ENCODE results near the gene PLEKHS1.

Gene PLEKHS1

GRCh38 chr10:113720386-113720785 is 31.1 kb upstream of the PLEKHS1 start:
- H3K27me3 Mint-ChIP-seq = peaks cover 11% of the 10 kb centered on the region
- H3K27ac Mint-ChIP-seq = no peak overlapping the region
- peaks cover 14% of the 10 kb centered on the region for H3K4me1 Mint-ChIP-seq (ENCODE audit: low read depth)
- H3K9me3 Mint-ChIP-seq = no peaks in the 10 kb centered on the region
- peaks cover 68% of the 10 kb centered on the region for H3K36me3 Mint-ChIP-seq (ENCODE audit: low read depth)
- intact Hi-C loops (cut with micrococcal nuclease) = no loop called here
- H3K4me3 Mint-ChIP-seq = no peak overlapping the region

- peaks cover 30% of the 10 kb centered on the region for H3K36me3 Mint-ChIP-seq (ENCODE audit: low read depth)
- H3K4me1 Mint-ChIP-seq (ENCODE audit: low read depth) = no peaks in the 10 kb centered on the region
- no peaks in the 10 kb centered on the region for H3K9me3 Mint-ChIP-seq
- H3K27ac Mint-ChIP-seq = no peak overlapping the region
- intact Hi-C loops (cut with micrococcal nuclease) = no loop called here
- H3K27me3 Mint-ChIP-seq = no peaks in the 10 kb centered on the region
- H3K4me3 Mint-ChIP-seq = no peak overlapping the region
Observed at GRCh38 chr10:113732160-113732881, 19.2 kb upstream of the PLEKHS1 start.

GRCh38 chr10:113732966-113733365 is 18.5 kb upstream of the PLEKHS1 start:
- Mint-ChIP-seq H3K36me3 (ENCODE audit: low read depth) (peaks cover 24% of the 10 kb centered on the region), H3K4me1 (ENCODE audit: low read depth) (no peaks in the 10 kb centered on the region), H3K4me3 (no peak overlapping the region), H3K27me3 (no peaks in the 10 kb centered on the region), H3K9me3 (no peaks in the 10 kb centered on the region), H3K27ac (no peak overlapping the region)
- intact Hi-C loops (cut with micrococcal nuclease) = no loop called here

GRCh38 chr10:113733635-113734034 is 17.8 kb upstream of the PLEKHS1 start:
- intact Hi-C loops (cut with micrococcal nuclease) = no loop called here
- H3K9me3 Mint-ChIP-seq = no peaks in the 10 kb centered on the region
- H3K36me3 Mint-ChIP-seq (ENCODE audit: low read depth) = peaks cover 17% of the 10 kb centered on the region
- H3K4me3 Mint-ChIP-seq = no peak overlapping the region
- H3K27ac Mint-ChIP-seq = no peak overlapping the region
- H3K27me3 Mint-ChIP-seq = no peaks in the 10 kb centered on the region
- no peaks in the 10 kb centered on the region for H3K4me1 Mint-ChIP-seq (ENCODE audit: low read depth)

GRCh38 chr10:113735913-113736312 is 15.6 kb upstream of the PLEKHS1 start:
- H3K36me3 Mint-ChIP-seq (ENCODE audit: low read depth) = no peaks in the 10 kb centered on the region
- H3K27ac Mint-ChIP-seq = no peak overlapping the region
- no peak overlapping the region for H3K4me3 Mint-ChIP-seq
- H3K27me3 Mint-ChIP-seq = peaks cover 5% of the 10 kb centered on the region
- intact Hi-C loops (cut with micrococcal nuclease) = no loop called here
- no peaks in the 10 kb centered on the region for H3K4me1 Mint-ChIP-seq (ENCODE audit: low read depth)
- no peaks in the 10 kb centered on the region for H3K9me3 Mint-ChIP-seq

GRCh38 chr10:113736576-113736975 is 14.9 kb upstream of the PLEKHS1 start:
- Mint-ChIP-seq H3K4me1 (ENCODE audit: low read depth) (no peaks in the 10 kb centered on the region), H3K4me3 (no peak overlapping the region), H3K27ac (no peak overlapping the region), H3K36me3 (ENCODE audit: low read depth) (no peaks in the 10 kb centered on the region), H3K9me3 (no peaks in the 10 kb centered on the region), H3K27me3 (peaks cover 5% of the 10 kb centered on the region)
- intact Hi-C loops (cut with micrococcal nuclease) = no loop called here

GRCh38 chr10:113739031-113739430 is 12.5 kb upstream of the PLEKHS1 start:
- no peak overlapping the region for H3K4me3 Mint-ChIP-seq
- no peaks in the 10 kb centered on the region for H3K36me3 Mint-ChIP-seq (ENCODE audit: low read depth)
- H3K4me1 Mint-ChIP-seq (ENCODE audit: low read depth) = peaks cover 5% of the 10 kb centered on the region
- H3K27ac Mint-ChIP-seq = no peak overlapping the region
- peaks cover 6% of the 10 kb centered on the region for H3K27me3 Mint-ChIP-seq
- H3K9me3 Mint-ChIP-seq = no peaks in the 10 kb centered on the region
- intact Hi-C loops (cut with micrococcal nuclease) = no loop called here

- Mint-ChIP-seq H3K27ac (no peak overlapping the region), H3K9me3 (no peaks in the 10 kb centered on the region), H3K4me1 (ENCODE audit: low read depth) (peaks cover 5% of the 10 kb centered on the region), H3K4me3 (no peak overlapping the region), H3K36me3 (ENCODE audit: low read depth) (no peaks in the 10 kb centered on the region), H3K27me3 (peaks cover 9% of the 10 kb centered on the region)
- intact Hi-C loops (cut with micrococcal nuclease) = no loop called here
Observed at GRCh38 chr10:113739577-113739976, 11.9 kb upstream of the PLEKHS1 start.

GRCh38 chr10:113740850-113741249 is 10.6 kb upstream of the PLEKHS1 start:
- intact Hi-C loops (cut with micrococcal nuclease) = no loop called here
- peaks cover 9% of the 10 kb centered on the region for H3K27me3 Mint-ChIP-seq
- no peak overlapping the region for H3K4me3 Mint-ChIP-seq
- H3K36me3 Mint-ChIP-seq (ENCODE audit: low read depth) = no peaks in the 10 kb centered on the region
- H3K27ac Mint-ChIP-seq = no peak overlapping the region
- H3K9me3 Mint-ChIP-seq = no peaks in the 10 kb centered on the region
- H3K4me1 Mint-ChIP-seq (ENCODE audit: low read depth) = peaks cover 5% of the 10 kb centered on the region

- Mint-ChIP-seq H3K27ac (no peak overlapping the region), H3K9me3 (no peaks in the 10 kb centered on the region), H3K36me3 (ENCODE audit: low read depth) (no peaks in the 10 kb centered on the region), H3K4me1 (ENCODE audit: low read depth) (peaks cover 5% of the 10 kb centered on the region), H3K4me3 (no peak overlapping the region), H3K27me3 (peaks cover 10% of the 10 kb centered on the region)
- intact Hi-C loops (cut with micrococcal nuclease) = no loop called here
Observed at GRCh38 chr10:113742466-113742865, 9.0 kb upstream of the PLEKHS1 start.

- H3K4me3 Mint-ChIP-seq = no peak overlapping the region
- peaks cover 10% of the 10 kb centered on the region for H3K27me3 Mint-ChIP-seq
- intact Hi-C loops (cut with micrococcal nuclease) = no loop called here
Observed at GRCh38 chr10:113743594-113743993, 7.9 kb upstream of the PLEKHS1 start.

GRCh38 chr10:113745374-113745773 is 6.1 kb upstream of the PLEKHS1 start:
- Mint-ChIP-seq H3K9me3 (no peaks in the 10 kb centered on the region), H3K4me3 (no peak overlapping the region), H3K27me3 (peaks cover 8% of the 10 kb centered on the region), H3K4me1 (ENCODE audit: low read depth) (peaks cover 5% of the 10 kb centered on the region), H3K36me3 (ENCODE audit: low read depth) (no peaks in the 10 kb centered on the region), H3K27ac (no peak overlapping the region)
- intact Hi-C loops (cut with micrococcal nuclease) = no loop called here

More at GRCh38 chr10:113743594-113743993, 7.9 kb upstream of the PLEKHS1 start:
- peaks cover 5% of the 10 kb centered on the region for H3K4me1 Mint-ChIP-seq (ENCODE audit: low read depth)
- H3K27ac Mint-ChIP-seq = no peak overlapping the region
- no peaks in the 10 kb centered on the region for H3K9me3 Mint-ChIP-seq
- H3K36me3 Mint-ChIP-seq (ENCODE audit: low read depth) = no peaks in the 10 kb centered on the region

- peaks cover 5% of the 10 kb centered on the region for H3K4me1 Mint-ChIP-seq (ENCODE audit: low read depth)
- no peak overlapping the region for H3K27ac Mint-ChIP-seq
- intact Hi-C loops (cut with micrococcal nuclease) = no loop called here
- H3K27me3 Mint-ChIP-seq = peaks cover 5% of the 10 kb centered on the region
- H3K4me3 Mint-ChIP-seq = no peak overlapping the region
- no peaks in the 10 kb centered on the region for H3K9me3 Mint-ChIP-seq
- no peaks in the 10 kb centered on the region for H3K36me3 Mint-ChIP-seq (ENCODE audit: low read depth)
Observed at GRCh38 chr10:113746217-113746957, 5.1 kb upstream of the PLEKHS1 start.

GRCh38 chr10:113752553-113752952 is 1.1 kb downstream of the PLEKHS1 start:
- Mint-ChIP-seq H3K36me3 (ENCODE audit: low read depth) (no peaks in the 10 kb centered on the region), H3K27me3 (peaks cover 9% of the 10 kb centered on the region), H3K9me3 (no peaks in the 10 kb centered on the region), H3K27ac (no peak overlapping the region), H3K4me1 (ENCODE audit: low read depth) (no peaks in the 10 kb centered on the region), H3K4me3 (no peak overlapping the region)
- intact Hi-C loops (cut with micrococcal nuclease) = no loop called here
